ENCODE data around the gene SPTLC1.
"Not testable (repeated sequence)": the region's sequence is repeated elsewhere in the genome, so short reads cannot be mapped to it uniquely, and the experiment has no call there.

The SPTLC1 gene, protein sequence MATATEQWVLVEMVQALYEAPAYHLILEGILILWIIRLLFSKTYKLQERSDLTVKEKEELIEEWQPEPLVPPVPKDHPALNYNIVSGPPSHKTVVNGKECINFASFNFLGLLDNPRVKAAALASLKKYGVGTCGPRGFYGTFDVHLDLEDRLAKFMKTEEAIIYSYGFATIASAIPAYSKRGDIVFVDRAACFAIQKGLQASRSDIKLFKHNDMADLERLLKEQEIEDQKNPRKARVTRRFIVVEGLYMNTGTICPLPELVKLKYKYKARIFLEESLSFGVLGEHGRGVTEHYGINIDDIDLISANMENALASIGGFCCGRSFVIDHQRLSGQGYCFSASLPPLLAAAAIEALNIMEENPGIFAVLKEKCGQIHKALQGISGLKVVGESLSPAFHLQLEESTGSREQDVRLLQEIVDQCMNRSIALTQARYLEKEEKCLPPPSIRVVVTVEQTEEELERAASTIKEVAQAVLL

DNA sequence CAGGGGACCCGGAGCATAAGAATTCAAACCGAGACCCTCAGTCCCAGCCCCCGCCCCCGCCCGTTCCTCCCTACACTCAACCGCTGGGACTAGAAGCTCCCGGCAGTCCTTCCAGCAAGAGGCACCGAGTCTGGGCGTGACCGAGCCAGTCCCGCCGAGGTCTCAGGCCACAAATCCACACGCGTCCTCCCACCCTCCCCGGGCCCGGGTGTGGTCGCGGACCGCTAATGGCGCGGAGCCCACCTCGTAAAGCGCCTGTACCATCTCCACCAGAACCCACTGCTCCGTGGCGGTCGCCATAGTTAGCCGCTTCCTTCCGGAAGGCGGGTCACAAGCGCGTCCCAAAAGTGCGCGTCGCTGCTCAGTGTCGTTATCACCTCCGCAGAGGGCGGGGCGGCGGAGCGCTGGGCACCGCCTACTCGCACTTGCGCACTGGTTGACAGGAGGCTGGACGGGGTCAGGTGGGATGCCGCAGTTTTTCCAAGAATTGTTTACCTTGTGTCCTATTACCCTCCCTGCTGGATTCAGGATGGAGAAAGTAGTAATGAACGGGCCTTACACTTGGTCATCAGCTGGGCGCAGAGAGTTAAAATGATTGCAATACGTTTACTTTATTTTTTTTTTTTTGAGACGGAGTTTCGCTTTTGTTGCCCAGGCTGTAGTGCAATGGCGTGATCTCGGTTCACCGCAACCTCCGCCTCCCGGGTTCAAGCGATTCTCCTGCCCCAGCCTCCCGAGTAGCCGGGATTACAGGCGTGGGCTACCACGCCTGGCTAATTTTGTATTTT is at the start of gene SPTLC1:
TSS of gene SPTLC1 (minus strand) at position 343 of the 788 bp plus-strand sequence. CDS start at position 300, 43 bp downstream.
- DNase-seq (ENCODE audit: low read depth in 2 of 2), result peak; percentile 88 to 89

DNA sequence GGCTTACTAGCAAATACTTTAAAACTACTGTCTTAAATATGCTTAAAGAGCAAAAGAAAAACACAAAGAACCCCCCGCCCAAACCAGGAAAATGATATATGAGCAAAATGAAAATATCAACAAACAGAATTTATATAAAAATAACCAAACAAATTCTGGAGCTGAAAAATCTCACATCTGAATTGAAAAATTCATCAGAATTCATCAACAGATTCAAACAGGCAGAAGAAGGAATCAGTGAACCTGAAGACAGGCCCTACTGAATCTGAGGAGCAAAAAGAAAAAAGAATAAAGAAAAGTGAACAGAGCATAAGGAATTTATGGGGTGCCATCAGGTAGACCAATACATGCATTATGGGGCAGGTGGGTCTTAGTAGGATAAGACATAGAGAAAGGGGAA is 49.8 kb upstream of the SPTLC1 start:
- no peak for DNase-seq (ENCODE audit: low read depth in 2 of 2)

DNA sequence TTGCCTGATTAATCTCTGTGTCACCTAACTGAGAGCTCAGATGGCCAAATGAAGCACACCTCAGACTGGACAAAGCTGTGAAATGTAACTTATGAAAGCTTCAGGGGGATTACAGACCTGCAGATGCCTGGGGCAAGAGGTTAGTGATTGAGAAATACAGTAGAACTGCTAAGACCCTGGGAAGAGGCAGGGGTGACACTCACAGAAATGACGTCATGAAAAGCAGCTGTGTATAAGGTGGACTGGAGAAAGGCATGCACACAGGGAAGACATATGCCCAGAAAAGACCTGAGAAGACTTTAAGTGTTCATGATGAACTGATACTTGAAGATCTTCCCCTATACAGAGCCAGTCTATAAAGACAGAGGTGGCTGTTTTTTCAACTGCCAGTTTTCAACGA is 49.3 kb upstream of the SPTLC1 start:
- no peak for DNase-seq (ENCODE audit: low read depth in 2 of 2)

DNA sequence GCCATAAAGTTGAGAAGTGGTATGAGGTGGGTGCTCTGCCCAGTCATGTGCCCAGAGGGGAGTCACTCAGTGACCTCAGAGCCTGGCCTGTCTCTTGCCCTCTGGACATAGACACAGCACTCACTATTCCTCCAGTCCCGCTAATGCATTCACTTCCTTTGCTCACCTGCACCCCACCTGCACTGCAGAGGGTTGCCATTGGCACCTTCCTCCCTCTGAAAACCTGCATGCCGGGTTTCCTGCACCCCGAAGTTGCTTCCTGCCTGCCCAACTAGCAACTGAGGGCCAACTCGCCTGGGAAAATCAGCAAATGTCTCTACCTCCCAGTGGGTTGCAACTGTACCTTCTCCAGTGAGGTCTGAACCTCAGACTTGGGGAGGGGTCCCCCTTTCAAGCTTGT is 48.1 kb upstream of the SPTLC1 start:
- no peak for DNase-seq (ENCODE audit: low read depth in 2 of 2)

DNA sequence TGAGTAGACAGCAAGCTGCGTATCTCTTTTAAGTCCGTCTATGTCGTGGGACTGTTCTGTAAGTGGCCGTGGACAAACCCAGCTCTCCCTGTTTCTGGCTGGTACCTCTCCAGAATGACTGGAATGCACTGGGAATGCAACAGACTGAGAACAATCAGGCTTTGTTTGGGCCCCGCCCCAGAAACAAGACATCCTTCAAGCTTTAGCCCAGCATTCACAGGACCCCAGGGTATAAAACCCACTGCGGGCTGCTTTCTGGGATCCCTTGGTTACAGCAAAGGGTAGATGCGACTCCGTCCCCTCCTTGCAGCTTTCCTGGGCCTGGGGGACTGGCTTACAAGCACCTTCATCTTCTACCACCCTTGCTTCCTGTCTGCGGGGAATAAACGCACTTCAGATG is 45.6 kb upstream of the SPTLC1 start:
- DNase-seq (ENCODE audit: low read depth in 2 of 2), result no peak

DNA sequence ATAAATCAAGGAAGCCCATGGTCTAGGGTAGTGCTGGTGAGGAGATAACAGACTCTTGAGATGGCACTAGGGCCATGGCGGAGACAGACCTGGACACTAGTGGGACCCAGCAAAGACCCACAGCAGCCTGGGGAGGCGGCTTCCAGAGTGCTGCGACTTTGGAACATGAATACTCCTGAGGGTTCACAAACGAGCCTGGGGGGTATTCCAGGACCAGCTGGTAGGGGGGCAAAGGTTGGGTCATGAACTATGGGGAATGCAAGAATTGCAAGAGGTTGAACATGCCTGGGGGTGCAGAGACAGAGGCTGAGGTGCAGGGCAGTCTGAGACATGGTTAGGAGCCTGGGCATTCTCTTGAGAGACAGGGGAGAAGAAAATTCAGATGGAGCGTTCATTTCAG is 43.8 kb upstream of the SPTLC1 start:
- DNase-seq (ENCODE audit: low read depth in 2 of 2), result no peak

DNA sequence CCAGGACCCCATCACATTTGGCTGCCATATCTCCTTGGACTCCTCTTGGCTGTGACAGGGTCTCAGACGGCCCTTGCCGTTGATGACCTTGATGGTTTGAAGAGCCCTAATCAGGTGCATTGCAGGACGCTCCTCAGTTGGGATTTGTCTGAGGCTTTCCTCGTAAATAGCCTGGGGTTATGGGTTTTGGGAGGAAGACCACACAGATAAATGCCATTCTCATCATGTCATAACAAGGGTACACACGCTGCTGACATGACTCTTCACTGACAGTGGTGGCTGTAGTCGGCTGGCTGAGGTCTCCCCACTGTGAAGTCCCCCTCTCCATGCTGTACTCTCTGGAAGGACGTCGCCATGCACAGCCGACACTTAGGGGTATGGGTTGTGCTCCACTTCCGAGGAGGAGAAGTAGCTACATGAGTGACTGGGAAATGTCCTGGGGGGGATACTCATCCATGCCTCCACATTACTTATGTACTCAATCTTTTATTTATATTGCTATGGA is 42.9 kb upstream of the SPTLC1 start:
- no peak for DNase-seq (ENCODE audit: low read depth in 2 of 2)

DNA sequence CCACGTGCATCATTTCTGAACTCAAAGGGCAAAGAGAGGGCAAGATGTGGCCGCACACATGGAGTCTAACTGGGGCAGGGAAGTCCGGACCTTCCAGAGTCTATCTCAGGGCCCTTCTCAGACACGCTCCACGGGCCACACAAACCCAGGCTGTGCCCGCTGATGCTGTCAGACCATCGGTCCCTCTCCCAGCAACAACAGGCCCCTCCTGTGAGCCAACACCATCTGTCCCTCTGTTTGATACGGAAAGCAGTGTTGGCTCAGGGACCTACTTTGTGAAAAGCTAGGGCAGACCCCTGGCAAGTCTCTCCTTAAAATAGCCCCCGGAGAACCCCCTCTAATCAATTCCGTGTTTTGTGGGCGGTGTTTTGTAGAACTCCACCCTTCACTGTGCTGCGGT is 40.5 kb upstream of the SPTLC1 start:
- DNase-seq (ENCODE audit: low read depth in 2 of 2), result not testable (repeated sequence)

DNA sequence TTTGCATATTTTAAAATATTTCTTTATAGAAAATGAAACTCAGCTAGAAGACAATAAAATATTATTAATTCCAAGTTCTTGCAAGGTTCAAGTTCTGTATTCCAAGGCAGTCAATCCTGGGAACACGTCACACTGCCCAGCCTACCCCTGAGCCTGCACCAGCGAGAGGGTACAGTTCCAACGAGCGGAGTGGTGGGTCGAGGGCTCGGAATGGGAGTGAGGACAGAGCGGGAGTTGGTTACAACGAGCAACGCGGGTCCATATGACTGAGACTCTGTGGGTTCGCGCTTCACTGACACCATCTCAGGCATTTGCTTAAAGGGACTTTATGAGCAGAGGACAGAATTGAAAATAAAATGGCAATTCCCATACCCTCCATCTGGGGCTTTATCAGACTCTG is 40.0 kb upstream of the SPTLC1 start:
- no peak for DNase-seq (ENCODE audit: low read depth in 2 of 2)

DNA sequence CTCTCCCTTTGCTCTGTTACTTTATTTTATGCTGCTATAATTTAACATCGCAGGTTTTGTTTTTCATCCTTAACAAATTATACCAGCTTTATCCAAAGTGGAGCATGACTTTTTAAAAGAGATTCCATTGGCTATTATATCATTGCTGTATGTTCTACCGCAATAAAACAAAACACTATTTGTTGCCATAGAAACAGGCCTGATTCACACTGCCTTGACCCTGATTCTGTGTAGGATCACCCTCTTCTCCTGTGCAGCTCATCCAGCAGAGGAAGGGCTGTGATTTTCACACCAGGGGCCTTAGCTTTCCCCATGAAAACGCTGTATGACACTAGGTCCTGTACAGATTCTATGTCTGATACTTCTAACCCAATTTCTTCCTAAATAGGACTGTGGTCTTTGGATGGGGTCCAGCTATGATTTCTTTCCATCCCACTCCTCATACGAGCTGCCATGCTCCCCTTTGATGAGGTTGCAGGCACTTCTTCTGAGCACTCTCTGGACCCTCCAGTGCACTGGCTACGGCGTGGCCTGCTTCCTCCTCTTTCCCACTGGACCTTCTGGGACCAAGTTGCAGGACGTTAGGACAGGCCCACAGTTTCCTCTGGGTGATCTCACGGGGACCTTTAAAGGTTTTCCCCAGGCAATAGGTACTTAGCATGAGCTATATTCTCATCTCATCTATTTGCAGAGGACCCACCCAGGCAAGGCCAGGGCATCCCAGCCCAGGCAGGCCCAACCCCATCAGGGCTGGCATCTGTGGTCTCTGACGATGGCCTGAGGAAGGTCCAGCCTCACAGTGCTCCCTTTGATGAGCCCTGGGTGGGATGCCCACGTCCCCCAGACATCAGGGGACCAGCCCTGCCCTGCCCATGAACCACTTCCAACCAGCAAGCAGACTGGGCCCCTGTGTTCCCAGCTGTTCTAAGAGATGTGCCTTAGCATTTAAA is 38.5 kb upstream of the SPTLC1 start:
- not testable (repeated sequence) for DNase-seq (ENCODE audit: low read depth in 2 of 2)

DNA sequence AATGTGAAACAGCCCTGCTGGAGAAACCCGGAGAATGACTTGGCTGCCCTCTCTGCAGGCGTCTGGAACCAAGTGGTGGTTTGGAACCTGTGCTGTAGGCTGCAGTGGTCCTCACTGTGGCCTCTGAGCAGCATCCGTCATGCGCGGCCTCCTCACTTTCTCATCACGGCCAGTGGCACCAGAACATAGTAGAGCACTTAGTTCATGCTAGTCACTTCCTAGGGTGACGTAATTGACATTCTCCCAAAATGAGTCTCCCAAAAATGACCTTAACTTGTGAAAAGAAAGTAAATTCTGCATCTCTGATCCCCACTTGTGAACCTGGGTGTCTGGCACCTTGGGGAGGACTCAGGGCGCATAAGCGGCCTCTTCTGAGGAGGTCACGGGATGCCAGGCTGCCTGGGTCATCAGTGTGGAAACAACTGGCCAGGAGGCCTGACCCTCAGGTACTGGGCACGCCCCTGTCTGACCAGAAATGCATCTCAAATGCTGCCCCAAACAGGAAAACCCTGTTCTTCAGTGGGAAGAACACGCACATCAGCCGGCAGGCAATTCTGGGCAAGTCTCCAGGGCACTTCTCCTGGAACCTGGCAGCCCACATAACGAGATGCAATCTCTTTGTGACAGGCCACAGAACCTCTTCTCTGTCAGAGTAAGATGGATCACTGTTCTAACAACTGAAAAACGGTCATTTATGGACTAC is 36.6 kb upstream of the SPTLC1 start:
- no peak for DNase-seq (ENCODE audit: low read depth in 2 of 2)

DNA sequence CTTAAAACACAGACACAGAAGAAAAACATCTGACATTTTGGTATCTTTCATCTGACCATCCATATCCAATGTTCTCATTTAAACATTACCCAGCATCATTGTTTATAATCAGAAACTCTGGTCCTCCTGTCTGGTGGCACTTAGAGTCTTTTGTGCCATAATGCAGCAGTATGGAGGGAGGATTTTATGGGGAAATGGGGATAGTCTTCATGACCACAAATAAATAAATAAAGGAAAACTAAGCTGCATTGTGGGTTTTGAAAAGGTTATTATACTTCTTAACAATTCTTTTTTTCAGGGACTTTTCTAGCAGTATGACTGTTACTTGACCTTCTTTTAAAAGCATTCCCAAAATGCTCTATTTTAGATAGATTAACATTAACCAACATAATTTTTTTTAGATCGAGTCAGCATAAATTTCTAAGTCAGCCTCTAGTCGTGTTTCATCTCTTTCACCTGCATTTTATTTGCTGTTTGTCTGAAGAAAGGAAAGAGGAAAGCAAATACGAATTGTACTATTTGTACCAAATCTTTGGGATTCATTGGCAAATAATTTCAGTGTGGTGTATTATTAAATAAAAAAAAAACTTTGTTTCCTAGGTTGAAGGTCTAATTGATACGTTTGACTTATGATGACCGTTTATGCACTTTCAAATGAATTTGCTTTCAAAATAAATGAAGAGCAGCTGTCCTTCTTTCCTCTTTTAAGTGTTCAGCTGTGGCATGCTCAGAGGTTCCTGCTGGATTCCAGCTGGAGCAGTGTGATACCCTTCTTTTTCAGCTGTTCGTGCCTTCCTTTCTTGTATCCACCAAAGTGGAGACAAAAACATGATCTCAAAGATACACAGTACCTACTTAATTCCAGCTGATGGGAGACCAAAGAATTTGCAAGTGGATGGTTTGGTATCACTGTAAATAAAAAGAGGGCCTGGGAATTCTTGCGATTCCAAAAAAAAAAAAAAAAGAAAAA is 35.6 kb upstream of the SPTLC1 start:
- not testable (repeated sequence) for DNase-seq (ENCODE audit: low read depth in 2 of 2)

DNA sequence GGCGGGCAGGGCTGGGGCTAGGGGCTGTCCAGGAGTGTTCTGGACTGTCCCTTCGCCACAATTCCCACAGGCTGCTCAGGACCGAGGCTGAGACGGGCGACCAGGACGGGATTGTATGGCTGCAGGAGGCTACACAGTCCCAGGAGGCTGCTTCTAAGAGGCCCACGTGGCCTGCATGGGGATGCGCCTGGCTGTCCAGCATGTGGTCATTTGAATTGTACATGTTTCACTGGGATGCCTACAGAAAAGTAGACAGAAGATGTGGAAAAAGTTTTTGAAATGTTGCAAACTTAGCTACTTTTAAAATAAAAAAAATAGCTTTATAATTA is 32.6 kb upstream of the SPTLC1 start:
- no peak for DNase-seq (ENCODE audit: low read depth in 2 of 2)

DNA sequence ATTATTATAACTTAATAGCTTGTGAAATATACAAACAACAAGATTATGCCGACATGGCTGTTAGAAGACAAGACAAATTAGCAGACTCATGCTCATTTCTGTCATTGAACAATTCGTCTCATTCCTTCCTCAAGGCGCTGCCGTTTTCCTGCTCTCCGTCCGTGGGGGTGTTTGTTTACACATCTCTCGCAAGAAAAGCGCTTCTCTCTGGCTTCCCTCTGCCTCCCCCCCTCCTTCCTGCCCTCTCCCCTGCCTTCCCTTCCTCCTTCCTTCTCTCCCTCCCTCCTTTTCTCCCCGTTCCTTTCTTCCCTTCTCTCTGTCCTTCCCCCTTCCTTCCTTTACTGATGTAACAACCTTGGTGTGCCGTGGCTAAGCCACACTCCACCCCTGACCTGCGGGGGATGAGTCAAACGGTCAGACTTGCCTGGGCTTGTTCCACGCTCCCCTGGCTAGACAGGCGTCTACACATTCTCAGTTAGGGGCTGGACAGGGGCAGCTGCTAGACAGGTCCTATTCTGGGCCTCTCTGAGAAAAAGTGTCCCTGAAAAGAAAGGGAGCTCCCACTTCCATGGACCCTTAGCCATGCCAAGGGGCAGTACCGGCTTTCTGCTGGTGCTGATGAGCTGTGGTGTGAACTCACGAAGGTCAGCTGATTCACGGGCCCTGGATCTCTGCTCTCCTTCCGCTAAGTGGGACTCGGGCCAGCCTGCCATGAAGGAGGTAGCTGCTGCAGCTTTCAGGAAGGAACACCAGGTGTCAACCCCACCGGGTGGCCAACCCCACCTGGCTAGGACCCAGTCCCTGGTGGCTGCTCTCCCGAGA is 32.0 kb upstream of the SPTLC1 start:
- no peak for DNase-seq (ENCODE audit: low read depth in 2 of 2)

DNA sequence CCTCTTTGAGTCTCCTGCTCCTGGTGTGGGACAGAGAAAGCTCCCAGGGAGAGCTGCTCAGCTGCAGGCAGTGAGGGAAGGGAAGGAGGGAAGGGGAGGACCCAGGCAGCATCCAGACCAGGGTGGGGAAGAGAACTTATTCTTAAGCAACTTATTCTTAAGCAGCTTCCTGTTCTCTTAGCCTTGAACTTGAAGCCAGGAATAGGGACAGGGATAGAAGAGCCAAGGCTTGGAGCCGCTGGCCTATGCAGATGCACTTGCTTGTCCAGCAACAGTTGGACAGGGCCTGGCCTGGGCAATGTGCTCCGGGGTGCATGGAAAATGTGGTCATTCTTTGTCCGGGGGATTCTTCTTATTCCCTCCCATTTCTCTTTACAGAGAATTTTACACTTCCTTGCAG is 31.4 kb upstream of the SPTLC1 start:
- no peak for DNase-seq (ENCODE audit: low read depth in 2 of 2)

DNA sequence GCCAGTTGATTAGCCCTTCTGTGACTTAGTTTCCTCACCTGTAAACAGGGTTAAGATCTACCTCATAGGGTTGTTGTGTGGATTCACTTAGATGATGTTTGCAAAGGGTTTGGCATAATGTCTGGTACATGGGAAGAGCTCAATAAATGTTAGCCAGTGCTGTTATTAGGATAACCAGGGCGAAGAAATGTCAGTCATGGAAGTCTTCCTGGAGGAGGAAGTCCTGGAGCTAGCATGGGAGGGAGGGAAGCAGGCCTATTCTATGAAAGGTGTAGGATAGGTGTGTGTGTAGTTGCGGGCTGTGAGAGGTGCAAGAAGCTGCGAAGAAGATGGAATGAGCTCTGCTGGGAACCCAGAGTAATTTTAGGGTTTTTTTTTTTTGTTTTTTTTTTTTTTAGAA is 30.6 kb upstream of the SPTLC1 start:
- not testable (repeated sequence) for DNase-seq (ENCODE audit: low read depth in 2 of 2)

DNA sequence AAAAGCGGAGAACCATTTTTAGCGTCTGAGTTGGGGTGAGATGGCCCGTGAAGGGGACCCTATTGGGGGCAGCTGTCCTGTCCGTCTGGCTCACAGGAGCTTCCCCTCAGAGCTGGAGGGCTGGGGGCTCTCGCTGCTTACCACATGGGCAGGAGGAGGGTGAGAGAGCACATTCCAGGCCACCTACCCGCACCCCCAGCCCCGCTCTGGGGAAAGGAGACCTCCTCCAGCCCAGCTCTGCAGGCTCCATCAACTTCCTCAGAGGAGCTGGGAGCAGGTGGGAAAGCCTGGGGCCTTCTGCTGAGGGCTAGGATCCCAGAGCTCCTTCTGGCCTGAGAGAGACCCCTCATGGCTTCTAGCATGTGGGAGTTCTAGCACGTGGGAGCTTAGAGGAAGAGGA is 27.1 kb upstream of the SPTLC1 start:
- no peak for DNase-seq (ENCODE audit: low read depth in 2 of 2)

DNA sequence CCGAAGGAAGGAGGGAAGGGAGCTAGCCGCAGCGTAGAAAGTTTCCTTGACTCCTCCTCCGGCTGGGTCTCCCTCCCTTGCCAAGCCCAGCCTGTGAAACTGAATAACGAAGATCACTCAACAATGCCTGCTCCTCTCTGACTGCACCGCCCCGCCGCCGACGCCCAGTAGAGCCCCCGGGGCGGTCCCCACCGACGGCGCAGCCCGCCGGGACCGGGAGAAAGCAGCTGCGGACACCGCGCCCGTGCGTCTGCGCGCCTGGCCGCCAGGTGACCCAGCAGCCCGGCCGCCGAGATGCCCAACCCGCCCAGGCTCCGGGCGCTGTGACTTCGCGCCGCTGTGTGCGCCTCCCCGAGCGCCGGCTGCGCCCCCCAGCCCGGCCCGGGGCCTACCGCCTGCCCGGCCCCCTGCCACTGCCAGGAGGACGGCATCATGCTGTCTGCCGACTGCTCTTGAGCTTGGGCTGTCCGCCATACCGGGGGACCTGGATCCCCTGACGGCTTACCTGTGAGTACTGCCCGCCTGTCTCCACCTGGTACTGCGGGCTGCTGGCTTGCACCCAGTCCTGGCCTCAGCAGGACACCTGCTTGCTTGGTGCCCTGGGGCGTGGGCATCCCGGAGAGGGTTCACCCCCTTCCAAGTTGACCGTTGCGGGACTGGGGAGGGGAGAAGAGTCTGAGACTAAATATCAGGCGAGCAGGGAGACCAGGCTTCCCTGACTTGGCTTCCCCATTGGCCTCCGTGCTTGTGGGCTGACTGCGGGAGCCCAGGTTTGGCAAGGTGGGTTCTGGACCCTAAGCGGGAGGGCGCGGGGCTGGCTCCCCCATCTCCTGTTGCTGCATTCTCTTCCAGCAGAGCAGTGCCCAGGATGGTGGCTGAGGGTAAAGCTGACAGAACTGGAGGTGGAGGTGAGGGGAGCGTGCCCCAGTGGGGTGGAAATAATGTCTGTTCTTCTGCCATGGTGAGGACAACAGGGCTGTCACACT is 26.2 kb upstream of the SPTLC1 start:
- DNase-seq (ENCODE audit: low read depth in 2 of 2), result no peak

All from stimulated activated CD8-positive, alpha-beta memory T cell treated with anti-CD3 and anti-CD28 coated beads, Interleukin-15, amount 100 ng/mL, for 4 hours (primary cell).